C4-2B (cell line): Measurements from ENCODE around the gene SPIB.

ENCODE experiments used
- CTCF ChIP-seq: fragments of 450-650 bp; conservative IDR thresholded peaks from 2 replicates; pipeline ENCODE4 v1.5.1; 2017; ENCODE audit warnings: mild to moderate bottlenecking
- ZFX ChIP-seq: fragments of 450-650 bp; IDR thresholded peaks from 2 replicates; pipeline ENCODE4 v1.6.1; 2017

GRCh38 chr19:50475736-50476223 lies 57.0 kb downstream of the SPIB start:
- TF ChIP-seq CTCF (no peak), ZFX (no peak)
